GM12801 (cell line): Measurements from ENCODE around the gene ATL2.

Experiments used
- TF ChIP-seq, protein P1 (sequence below): IDR thresholded peaks from one replicate; pipeline ENCODE4 v1.5.1; 2011; ENCODE audit warnings: control low read depth; ENCODE audit not compliant: insufficient read length; ENCODE audit errors: extremely low read depth

Gene ATL2

GRCh38 chr2:38344813-38345212, 32.3 kb downstream of the ATL2 start:
- TF ChIP-seq, protein P1, sequence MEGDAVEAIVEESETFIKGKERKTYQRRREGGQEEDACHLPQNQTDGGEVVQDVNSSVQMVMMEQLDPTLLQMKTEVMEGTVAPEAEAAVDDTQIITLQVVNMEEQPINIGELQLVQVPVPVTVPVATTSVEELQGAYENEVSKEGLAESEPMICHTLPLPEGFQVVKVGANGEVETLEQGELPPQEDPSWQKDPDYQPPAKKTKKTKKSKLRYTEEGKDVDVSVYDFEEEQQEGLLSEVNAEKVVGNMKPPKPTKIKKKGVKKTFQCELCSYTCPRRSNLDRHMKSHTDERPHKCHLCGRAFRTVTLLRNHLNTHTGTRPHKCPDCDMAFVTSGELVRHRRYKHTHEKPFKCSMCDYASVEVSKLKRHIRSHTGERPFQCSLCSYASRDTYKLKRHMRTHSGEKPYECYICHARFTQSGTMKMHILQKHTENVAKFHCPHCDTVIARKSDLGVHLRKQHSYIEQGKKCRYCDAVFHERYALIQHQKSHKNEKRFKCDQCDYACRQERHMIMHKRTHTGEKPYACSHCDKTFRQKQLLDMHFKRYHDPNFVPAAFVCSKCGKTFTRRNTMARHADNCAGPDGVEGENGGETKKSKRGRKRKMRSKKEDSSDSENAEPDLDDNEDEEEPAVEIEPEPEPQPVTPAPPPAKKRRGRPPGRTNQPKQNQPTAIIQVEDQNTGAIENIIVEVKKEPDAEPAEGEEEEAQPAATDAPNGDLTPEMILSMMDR, result no peak

- TF ChIP-seq, protein P1, result no peak
Measured at GRCh38 chr2:38343212-38343611, 33.9 kb downstream of the ATL2 start.

- TF ChIP-seq, protein P1, result no peak
Measured at GRCh38 chr2:38336621-38337020, 40.5 kb downstream of the ATL2 start.

DNA sequence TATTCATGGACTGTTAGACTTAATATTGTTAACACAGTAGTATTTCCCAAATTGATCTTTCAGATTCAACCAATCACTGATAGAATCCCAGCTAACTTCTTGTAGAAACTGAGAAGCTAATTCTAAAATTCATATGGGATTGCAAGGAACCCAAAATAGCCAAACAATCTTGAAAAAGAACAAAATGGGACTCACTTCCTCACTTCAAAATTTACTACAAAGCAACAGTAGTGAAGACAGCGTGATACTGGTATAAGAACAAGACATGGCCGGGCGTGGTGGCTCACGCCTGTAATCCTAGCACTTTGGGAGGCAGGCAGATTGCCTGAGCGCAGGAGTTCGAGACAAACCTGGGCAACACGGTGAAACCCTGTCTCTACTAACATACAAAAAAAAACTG, 46.3 kb downstream of the ATL2 start:
- TF ChIP-seq, protein P1, result no peak

- TF ChIP-seq, protein P1, result no peak
Measured at GRCh38 chr2:38327580-38327979, 49.5 kb downstream of the ATL2 start.

DNA sequence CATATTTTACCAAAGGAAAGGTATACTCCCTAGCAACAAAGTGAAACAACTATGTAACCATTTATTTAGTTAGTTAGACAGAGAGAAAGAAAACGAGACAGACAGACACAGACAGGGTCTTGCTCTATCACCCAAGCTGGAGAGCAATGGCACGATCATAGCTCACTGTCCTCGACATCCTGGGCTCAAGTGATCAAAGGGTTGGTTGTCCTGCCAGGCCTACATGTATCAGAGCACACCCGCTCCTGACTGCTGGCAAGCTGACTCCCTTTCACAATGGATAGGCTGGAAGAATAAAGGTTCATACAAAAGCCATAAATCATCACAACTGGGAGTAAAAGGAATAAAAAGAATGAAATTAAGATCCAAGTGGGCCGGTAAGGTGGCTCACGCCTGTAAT, 53.5 kb downstream of the ATL2 start:
- TF ChIP-seq, protein P1, result no peak

DNA sequence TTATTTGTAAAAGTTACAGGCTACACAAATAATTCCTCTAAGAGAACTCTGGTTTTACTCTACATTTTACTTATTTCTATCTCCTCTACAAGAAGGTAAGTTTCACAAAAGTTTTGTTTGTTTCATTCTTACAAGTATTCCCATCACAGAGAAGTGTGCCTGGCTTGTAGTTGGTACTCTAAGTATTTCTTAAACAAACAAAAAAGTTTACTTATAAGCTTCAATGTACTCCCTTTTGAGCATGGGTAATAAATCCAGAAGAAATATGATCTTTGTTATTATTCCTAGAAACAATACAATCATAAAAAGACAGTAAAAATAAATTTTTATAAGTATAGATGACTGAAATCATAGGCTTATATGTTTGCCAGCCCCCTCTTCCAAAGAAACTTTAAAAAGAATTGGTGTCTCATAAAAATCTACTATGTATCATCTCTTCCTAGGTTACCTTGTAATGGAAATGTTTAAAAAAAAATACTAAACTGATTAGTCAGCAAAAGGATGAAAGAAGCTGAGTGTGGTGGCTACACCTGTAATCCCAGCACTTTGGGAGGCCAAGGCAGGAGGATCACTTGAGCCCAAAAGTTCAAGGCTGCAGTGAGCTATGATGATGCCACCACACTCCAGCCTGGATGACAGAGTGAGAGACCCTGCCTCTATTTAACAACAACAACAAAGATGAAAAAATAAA, 54.7 kb downstream of the ATL2 start:
- TF ChIP-seq, protein P1, result no peak
